Omental fat pad (tissue), 4 donors: ENCODE results near the gene TRIM7. TPM values are rescaled to one million over a fixed set of nuclear protein-coding genes. Genes with fewer than 3 reads are reported as not detected.
A peak's percentile ranks its signal among the peaks of the same experiment; 100 is the strongest.

ENCODE experiments used
- ATAC-seq: fragments of 150-250 bp; one replicate; pipeline ENCODE4 v1.9.1; 2016; ENCODE audit warnings: mild to moderate bottlenecking, moderate library complexity; ENCODE audit not compliant: low FRiP score
- DNase-seq: peaks from one replicate; pipeline ENCODE4 v3.0.0-alpha.2; 2019; ENCODE audit warnings: low spot score
- total RNA-seq, 4 donors: library from RNA; depleted of rRNA; stranded (reverse); fragments of >200 nt; gene quantifications; one replicate each; pipeline ENCODE4 v1.1.0, GENCODE V29; 2016
- TF ChIP-seq, protein P1 (sequence below), 3 donors: fragments of 450-650 bp; IDR thresholded peaks; one replicate each; pipeline ENCODE4 v1.5.1; 2016 to 2017; ENCODE audit warnings: antibody characterized with exemption in 3 of 3, mild to moderate bottlenecking in 3 of 3, moderate library complexity in 2 of 3

The TRIM7 gene
- 1 to 10 TPM in 2 of 4 donors, under 1 TPM in 2; 0.79 to 2.9 (median 1.1) TPM for total RNA-seq

DNA sequence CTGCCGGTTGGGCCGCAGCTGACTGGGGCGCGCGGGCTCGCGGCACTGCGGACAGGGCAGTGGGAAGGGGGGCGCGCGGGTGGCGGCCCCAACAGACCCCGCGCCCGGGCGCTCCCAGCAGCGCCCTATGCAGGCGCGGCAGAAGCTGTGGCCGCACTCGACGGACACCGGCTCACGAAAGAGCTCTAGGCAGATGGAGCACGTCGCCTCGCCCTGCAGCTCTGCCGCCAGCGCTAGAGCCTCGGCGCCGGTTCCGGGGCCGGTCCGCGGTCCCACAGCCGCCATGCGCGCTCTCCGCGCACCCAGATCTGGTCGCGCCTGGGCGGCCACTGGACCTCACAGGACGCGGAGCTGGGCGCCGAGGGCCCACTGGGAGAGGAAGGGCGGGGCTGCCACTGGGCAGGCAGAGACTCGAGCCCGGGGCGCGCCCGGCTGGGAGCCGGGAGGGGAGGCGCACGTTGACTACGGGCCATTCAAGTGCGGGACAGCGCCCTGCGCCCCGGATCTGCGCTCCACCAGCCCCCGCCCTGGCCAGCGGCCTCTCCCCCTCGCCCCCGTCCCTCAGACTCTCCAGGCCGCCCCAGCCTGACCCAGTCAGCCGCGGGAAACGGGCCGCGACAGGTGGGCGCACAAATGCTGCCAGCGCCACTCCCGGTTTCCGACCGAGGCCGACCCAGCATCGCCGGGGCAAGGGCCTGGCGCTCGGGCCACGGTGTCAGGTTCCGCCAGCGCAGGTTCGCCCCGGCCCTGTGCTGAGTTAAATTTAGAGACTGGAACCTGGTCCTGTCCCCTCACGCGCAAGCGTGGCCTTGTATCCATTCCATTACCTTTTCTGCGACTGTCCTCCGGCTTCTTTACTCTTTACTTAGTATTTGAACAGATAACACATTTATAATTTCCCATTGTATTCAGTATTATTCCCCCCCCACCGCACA, at the start of gene TRIM7:
Gene TRIM7 (minus strand): TSS at position 371 of the 935 bp plus-strand sequence. CDS start 86 bp downstream, at position 285.
- DNase-seq (no peak), ATAC-seq (peak; percentile 1)
- TF ChIP-seq, protein P1, sequence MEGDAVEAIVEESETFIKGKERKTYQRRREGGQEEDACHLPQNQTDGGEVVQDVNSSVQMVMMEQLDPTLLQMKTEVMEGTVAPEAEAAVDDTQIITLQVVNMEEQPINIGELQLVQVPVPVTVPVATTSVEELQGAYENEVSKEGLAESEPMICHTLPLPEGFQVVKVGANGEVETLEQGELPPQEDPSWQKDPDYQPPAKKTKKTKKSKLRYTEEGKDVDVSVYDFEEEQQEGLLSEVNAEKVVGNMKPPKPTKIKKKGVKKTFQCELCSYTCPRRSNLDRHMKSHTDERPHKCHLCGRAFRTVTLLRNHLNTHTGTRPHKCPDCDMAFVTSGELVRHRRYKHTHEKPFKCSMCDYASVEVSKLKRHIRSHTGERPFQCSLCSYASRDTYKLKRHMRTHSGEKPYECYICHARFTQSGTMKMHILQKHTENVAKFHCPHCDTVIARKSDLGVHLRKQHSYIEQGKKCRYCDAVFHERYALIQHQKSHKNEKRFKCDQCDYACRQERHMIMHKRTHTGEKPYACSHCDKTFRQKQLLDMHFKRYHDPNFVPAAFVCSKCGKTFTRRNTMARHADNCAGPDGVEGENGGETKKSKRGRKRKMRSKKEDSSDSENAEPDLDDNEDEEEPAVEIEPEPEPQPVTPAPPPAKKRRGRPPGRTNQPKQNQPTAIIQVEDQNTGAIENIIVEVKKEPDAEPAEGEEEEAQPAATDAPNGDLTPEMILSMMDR (IDR thresholded peaks at IDR 0.05), result no peak

GRCh38 chr5:181248277-181248676, 43.3 kb upstream of the TRIM7 start:
- DNase-seq (no peak), ATAC-seq (no peak)
- TF ChIP-seq, protein P1 (IDR thresholded peaks at IDR 0.05), result no peak

DNA sequence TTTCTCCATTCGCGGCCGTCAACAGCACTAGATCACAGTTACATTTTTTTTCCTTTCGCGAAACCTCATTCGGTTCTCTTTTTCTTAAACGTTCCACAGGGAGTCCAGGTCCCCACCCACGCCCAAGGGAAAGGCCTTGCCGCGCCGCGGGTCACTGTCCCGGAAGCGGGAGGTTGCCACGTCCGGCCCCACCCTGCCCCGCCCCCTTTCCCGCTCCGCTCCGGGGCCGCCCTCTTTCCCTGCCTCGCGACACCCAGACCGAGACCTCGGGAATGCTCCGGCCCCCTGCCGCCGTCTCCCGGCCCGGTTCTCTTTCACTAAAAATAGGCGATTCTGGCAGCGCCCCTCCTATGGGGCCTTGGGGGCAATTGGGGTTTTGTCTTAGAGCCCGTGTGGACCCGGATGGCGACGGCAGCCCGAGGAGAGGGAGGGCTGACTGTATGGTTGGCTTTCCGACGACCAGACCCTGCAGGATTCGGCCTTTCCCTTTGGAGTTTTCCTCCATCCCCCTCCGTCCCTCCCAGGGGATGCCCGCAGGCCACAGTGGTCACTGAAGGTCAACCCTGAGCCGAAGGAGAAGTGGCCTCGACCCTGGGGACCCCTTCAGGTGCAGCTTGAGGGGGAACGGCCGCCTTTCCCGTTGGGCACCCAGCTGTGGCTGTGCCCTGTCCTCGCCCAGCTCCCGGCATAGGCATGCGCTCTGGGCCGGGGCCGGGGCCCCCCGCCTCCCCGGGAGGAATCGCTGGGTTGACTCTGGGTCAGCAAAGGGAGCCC, 41.5 kb upstream of the TRIM7 start:
- TF ChIP-seq, protein P1 (IDR thresholded peaks at IDR 0.05), result no peak
- peak; percentile 82 for ATAC-seq
- DNase-seq, result peak; percentile 67

DNA sequence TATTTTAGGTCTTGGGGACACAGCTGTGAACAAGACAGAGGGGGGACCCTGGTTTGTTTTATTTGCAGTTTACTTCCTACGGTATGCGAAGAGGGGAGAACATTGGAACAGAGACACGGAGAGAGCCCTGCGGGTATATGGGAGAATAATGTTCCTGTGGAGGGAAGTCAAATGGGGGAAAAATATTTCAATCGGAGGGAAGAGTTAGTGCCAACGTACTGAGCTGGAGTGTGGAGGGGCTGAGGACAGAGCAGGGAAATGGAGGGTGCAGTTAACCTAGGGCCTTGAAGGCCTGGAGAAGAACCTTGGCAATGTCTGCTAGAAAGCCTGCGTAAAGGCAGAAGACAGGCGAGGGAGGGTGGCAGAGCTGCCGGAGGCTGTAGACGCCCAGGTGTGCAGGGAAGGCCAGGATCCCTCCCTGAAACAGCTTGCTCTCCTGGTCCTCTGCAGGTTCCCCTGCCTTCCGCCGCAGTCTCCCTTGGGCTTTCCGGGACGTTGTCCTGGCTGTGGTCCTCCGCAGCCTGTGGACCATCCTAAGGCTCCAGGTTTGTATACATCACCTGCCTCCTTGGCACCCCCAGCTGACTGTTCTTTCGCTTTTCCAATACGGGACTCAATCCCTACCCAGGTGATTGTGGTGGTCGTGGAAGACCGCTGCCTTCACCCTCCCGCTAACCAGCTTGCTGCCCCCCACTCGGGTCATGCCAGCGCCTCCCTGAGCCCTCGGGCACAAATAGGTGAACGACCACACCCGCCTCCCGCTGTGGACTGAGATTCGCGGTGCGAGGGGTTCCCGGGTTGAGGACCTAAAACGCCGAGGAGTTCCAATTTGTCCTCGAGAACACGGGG, 40.7 kb upstream of the TRIM7 start:
- DNase-seq (no peak), ATAC-seq (no peak)
- TF ChIP-seq, protein P1 (IDR thresholded peaks at IDR 0.05), result no peak

DNA sequence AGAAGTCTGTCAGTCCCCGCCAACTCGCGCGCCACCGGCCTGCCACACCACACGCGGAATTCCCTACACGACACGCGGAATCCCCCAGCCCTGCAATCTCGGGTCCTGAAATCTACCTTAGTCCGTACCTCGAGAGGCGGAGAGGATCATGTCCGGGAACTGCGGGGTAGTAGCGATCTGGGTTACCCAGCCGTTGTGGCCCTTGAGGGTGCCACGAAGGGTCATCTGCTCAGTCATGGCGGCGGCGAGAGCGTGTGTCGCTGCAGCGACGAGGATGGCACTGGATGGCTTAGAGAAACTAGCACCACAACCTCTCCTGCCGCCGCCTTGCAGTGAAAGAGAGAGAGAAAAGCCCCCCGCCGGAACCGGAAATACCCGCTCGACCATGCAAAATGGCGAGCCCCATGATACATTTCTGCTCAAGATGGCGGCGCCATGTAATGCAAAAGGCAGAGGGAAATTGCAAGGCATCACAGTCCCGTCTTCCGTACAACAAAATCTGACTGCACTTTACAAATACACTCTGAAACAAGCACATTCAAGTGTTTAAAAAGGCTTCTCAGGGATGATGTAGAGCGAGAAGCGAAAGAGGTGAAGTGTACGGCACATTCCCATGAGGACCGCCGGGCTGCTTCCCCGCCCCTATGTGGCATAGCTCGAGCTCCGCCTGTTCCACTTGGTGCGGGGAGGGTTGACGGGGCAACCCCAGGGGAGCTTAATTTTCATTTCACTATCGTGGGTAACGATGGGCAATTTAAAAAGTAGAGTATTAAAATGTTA, 38.8 kb upstream of the TRIM7 start, which contains the start of gene RACK1:
Gene RACK1 (minus strand): TSS at position 343 of the 780 bp plus-strand sequence. CDS start 106 bp downstream, at position 237.
- DNase-seq, result peak; percentile 78
- TF ChIP-seq, protein P1 (IDR thresholded peaks at IDR 0.05), result no peak

More for the DNA sequence above, 38.8 kb upstream of the TRIM7 start, which contains the start of gene RACK1:
- ATAC-seq, result peak; percentile 80
